Spleen (tissue), 7 donors: ENCODE data around the gene EPHA6.

Experiments
- POLR2A ChIP-seq, 3 donors: fragments of 450-650 bp; IDR thresholded peaks; one replicate each; pipeline ENCODE4 v1.5.1; 2017; ENCODE audit warnings: antibody characterized with exemption in 3 of 3, mild to moderate bottlenecking in 1 of 3
- POLR2AphosphoS5 ChIP-seq, 3 donors: sonication (generic); formaldehyde crosslinking; IDR thresholded peaks; one replicate each; pipeline ENCODE4 v1.5.1; 2017; ENCODE audit warnings: antibody characterized with exemption in 3 of 3
- TF ChIP-seq, protein P1 (sequence below), 11 experiments: fragments of 200-600 bp in 7 of 11; fragments of 450-650 bp in 4 of 11; sonication (generic) in 4 of 11; IDR thresholded peaks in 8 of 11; conservative IDR thresholded peaks in 3 of 11; 1 replicate in 7 of 11; 2 replicates in 4 of 11; pipeline versions ENCODE4 v1.4.0 to v1.8.0; 2016 to 2021; ENCODE audit warnings: antibody characterized with exemption in 11 of 11, inconsistent platforms in 4 of 11, mild to moderate bottlenecking in 1 of 11
- donor health status: DM: no; HTN: no; CAD: no; lungs with moderate emphysema.
- donor health status: DM: no; HTN: no; CAD: no.
- donor health status: DM: no; HTN: no; CAD: no.

DNA sequence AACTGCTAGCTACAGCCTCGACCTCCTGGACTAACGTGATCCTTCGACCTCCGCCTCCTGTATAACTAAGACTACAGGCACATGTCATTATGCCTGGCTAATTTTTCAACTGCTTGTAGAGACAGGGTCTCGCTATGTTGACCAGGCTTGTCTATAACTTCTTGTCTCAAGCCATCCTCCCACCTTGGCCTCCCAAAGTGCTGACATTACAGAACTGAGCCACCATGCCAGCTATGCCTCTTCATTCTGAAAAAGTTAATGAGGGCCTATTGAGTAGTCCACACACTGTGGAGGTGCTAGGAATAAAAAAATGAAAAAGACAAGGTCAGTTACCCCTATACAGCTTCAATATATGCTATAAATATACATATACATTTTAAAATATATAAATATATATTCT is 18.3 kb upstream of the EPHA6 start:
- no peak for TF ChIP-seq POLR2AphosphoS5 (IDR thresholded peaks at IDR 0.05)
- TF ChIP-seq, protein P1, sequence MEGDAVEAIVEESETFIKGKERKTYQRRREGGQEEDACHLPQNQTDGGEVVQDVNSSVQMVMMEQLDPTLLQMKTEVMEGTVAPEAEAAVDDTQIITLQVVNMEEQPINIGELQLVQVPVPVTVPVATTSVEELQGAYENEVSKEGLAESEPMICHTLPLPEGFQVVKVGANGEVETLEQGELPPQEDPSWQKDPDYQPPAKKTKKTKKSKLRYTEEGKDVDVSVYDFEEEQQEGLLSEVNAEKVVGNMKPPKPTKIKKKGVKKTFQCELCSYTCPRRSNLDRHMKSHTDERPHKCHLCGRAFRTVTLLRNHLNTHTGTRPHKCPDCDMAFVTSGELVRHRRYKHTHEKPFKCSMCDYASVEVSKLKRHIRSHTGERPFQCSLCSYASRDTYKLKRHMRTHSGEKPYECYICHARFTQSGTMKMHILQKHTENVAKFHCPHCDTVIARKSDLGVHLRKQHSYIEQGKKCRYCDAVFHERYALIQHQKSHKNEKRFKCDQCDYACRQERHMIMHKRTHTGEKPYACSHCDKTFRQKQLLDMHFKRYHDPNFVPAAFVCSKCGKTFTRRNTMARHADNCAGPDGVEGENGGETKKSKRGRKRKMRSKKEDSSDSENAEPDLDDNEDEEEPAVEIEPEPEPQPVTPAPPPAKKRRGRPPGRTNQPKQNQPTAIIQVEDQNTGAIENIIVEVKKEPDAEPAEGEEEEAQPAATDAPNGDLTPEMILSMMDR (IDR thresholded peaks at IDR 0.05 in 8 of 11, conservative IDR thresholded peaks at IDR 0.05 in 3 of 11) = no peak
- no peak for TF ChIP-seq POLR2A (IDR thresholded peaks at IDR 0.05)
